Right lobe of liver (tissue), 4 donors: ENCODE measurements around the gene AREL1.

Source experiments
- POLR2A ChIP-seq: fragments of 450-650 bp; IDR thresholded peaks from one replicate; pipeline ENCODE4 v1.6.1; 2017; ENCODE audit warnings: antibody characterized with exemption, mild to moderate bottlenecking
- TF ChIP-seq, protein P1 (sequence below), 4 donors: fragments of 200-600 bp in 3 of 4; fragments of 450-650 bp in 1 of 4; IDR thresholded peaks; one replicate each; pipeline versions ENCODE4 v1.5.1 to v1.8.0; 2016 to 2022; ENCODE audit warnings: antibody characterized with exemption in 4 of 4, mild to moderate bottlenecking in 2 of 4
- donor health status: DM: no; HTN: no; CAD: no.
- donor health status: DM: no; HTN: no; CAD: no.
- donor health status: DM: no; HTN: yes; CAD: no.

DNA sequence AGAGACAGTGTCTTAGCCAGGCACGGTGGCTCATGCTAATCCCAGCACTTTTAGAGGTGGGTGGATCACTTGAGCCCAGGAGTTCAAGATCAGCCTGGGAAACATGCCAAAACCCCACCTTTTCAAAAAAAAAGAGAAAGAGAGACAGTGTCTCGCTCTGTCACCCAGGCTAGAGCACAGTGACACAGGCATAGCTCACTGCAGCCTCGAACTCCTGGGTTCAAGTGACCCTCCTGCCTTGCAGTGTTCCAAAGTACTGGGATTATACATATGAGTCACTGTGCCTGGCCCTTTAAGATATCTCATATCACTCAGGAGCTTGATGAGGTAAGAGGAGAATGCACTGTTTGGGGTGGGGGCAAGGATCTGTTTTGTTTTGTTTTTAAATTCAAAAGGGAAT lies 52.7 kb downstream of the AREL1 start:
- TF ChIP-seq, protein P1, sequence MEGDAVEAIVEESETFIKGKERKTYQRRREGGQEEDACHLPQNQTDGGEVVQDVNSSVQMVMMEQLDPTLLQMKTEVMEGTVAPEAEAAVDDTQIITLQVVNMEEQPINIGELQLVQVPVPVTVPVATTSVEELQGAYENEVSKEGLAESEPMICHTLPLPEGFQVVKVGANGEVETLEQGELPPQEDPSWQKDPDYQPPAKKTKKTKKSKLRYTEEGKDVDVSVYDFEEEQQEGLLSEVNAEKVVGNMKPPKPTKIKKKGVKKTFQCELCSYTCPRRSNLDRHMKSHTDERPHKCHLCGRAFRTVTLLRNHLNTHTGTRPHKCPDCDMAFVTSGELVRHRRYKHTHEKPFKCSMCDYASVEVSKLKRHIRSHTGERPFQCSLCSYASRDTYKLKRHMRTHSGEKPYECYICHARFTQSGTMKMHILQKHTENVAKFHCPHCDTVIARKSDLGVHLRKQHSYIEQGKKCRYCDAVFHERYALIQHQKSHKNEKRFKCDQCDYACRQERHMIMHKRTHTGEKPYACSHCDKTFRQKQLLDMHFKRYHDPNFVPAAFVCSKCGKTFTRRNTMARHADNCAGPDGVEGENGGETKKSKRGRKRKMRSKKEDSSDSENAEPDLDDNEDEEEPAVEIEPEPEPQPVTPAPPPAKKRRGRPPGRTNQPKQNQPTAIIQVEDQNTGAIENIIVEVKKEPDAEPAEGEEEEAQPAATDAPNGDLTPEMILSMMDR (IDR thresholded peaks at IDR 0.05) = no peak
- TF ChIP-seq POLR2A = no peak
